GM18520 (cell line): Measurements from ENCODE around the gene PLD3.
"Not testable (repeated sequence)": the region's sequence is repeated elsewhere in the genome, so short reads cannot be mapped to it uniquely, and the experiment has no call there.

Experiments
- ATAC-seq: cut with Tn5 transposase; IDR thresholded peaks from one replicate; pipeline ENCODE4 v1.9.1; 2021; ENCODE audit not compliant: unreplicated experiment

The PLD3 gene

GRCh38 chr19:40332669-40333068, 15.8 kb upstream of the PLD3 start:
- ATAC-seq: no peak

- ATAC-seq: not testable (repeated sequence)
These were observed 15.4 kb upstream of the PLD3 start for GRCh38 chr19:40333083-40333482.

DNA sequence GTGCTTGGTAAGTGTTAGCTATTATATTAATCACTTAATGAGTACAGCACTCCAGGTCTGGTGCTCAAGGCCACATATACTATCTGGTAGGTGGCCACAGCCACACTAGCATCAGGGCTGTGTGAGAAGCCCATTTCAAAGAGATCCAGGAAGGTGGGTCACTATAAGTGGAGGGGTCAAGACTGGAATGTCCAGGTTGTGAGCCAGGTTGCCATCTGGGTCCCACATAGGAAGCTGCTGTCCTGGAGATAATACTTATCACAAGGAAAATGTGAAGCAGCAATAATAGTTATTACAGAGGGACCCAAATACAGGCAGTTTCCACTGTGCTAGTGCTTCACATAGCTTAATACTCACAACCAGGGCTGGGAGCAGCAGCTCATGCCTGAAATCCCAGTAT, 13.4 kb upstream of the PLD3 start:
- ATAC-seq: no peak

GRCh38 chr19:40335855-40336600, 12.5 kb upstream of the PLD3 start:
- no peak for ATAC-seq

- no peak for ATAC-seq
These were observed 11.9 kb upstream of the PLD3 start for GRCh38 chr19:40336601-40336900.

- ATAC-seq: no peak
These were observed 11.4 kb upstream of the PLD3 start for GRCh38 chr19:40337107-40337506.

DNA sequence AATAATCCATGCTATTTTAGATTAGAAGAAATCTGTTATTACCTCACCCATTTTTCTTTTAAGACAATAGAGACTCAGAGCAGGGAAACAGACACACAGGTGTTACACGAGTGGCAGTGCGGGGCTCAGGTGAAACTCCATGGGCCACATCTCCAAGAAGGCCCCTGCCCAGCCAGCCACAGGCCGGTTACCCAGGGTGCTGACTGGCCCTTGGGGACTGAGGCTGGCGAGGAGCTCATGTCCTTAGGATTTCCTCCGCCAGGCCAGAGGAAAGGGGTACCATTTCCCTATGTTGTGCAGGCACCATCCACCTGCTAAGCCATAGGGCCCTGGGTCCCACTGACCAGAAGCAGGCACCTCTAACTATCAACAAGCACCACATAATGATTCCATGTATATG, 10.9 kb upstream of the PLD3 start:
- ATAC-seq: no peak

DNA sequence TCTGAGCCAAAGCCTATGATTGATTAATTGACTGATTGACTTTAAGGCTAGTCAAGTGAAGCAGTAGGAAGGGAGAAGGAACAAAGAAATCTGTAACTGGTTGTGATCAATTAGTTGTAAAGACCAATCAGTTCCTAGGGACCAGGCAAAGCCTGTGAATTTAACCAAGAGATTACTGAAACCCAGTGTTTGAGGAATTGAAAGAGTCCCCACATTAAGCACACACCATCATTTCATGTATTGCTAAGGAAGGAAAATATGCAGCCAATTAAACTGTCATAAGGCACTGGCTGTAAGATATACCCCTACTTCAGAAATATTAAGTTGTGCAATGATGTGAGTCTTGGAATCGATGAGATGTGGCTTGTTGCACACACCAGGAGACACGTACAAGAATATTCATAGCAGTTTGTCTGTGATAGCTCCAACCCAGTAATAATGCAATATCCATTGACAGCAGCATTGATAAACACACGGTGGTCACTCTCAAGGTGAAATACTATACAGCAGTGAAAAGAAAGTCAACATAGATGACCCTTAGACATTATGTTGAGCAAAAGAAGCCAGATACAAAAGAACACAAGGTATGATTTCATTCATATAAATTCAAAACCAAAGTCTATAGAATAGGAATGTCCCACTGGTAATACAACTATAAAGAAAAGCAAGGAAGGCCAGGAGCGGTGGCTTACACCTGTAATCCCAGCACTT, 9.3 kb upstream of the PLD3 start:
- no peak for ATAC-seq

- no peak for ATAC-seq
These were observed 6.7 kb upstream of the PLD3 start for GRCh38 chr19:40341601-40342482.

DNA sequence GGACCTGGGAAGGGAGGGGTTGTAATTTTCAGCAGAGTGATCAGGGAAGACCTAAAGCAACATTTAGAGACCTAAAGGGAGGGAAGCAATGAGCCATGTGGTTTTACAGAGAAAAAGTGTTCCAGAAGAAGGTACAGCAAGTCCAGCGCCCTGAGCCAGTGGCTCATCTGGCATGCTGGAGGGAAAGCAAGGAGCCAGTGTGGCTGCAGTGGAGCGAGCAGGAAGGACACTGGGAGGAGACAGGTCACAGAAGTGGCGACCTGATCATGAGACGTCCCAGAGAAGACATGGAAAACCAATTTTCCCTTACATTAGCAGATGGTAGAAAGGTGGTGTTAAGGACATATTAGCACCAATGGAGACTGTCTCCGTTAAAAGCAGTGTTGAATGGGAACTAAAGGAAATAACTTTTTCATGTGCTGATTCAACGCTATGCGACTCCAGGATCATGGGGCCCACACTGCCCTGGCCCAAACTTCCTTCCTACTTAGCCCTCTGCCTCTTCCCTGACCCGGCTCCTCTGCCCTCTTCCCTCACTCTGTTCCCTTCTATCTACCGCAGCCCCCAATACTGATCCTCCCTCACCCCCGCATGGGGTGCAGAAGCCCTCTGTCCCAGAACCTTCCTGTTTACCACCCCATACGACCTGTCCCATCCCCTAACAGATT, 5.7 kb upstream of the PLD3 start:
- no peak for ATAC-seq

DNA sequence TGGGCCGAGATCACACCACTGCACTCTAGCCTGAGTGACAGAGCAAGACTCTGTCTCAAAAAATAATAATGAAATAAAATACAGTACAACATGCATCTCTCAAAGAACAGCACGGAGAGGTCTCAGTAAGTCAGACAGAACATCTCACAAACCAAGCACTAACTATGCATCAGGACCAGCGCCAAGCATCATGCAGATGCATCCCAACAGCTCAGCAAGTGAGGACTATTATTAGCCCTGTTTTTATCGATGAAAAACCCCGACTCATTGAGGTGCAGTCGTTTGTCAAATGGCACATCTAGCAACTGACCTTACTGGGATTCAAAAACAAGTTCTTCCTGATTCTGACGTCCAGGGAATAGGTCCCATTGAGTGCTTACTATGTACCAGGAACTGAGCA, 4.1 kb upstream of the PLD3 start:
- ATAC-seq: no peak

GRCh38 chr19:40348961-40349507, 539 bp downstream of the PLD3 start:
- no peak for ATAC-seq

GRCh38 chr19:40355975-40356680, 7.6 kb downstream of the PLD3 start:
- no peak for ATAC-seq

- no peak for ATAC-seq
These were observed 8.4 kb downstream of the PLD3 start for GRCh38 chr19:40356681-40357595.

GRCh38 chr19:40357640-40358039, 9.1 kb downstream of the PLD3 start:
- ATAC-seq: no peak

- ATAC-seq: no peak
These were observed 10.3 kb downstream of the PLD3 start for GRCh38 chr19:40358773-40359172.

GRCh38 chr19:40360020-40360707, 11.7 kb downstream of the PLD3 start:
- no peak for ATAC-seq

DNA sequence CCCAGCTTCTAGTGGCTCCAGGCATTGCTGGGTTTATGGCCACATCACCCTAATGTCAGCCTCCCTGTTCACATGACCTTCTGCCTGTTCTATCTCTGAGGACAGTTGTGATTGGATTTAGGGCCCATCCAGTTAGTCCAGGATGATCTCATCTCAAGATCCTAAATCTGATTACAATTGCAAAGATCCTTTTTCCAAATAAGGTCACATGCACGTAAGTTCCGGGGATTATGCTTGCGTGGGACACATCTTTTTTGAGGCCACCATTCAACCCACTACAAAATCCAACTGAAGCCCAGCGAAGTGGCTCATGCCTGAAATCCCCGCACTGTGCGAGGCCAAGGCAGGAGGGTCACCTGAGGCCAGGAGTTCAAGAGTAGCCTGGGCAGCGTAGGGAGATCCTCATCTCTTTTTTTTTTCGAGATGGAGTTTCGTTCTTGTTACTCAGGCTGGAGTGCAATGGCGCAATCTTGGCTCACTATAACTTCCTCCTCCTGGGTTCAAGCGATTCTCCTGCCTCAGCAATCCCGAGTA, 12.3 kb downstream of the PLD3 start:
- no peak for ATAC-seq

DNA sequence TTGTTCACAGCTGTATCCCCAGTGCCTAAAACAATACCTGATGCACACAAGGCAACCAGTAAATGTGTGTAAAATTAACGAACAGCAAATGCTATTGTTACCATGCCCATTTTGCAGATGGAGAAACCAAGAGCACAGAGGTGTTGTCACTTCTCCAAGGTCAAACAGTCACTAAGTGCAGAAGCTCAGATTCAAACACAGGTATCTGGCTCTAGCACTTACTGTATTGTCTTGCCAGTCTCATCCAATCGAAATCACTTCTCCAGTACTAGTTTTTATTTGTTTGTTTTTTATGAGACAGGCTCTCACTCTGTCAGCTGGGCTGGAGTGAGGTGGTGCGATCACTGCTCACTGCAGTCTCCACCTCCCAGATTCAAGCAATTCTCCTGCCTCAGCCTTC, 13.7 kb downstream of the PLD3 start:
- no peak for ATAC-seq
